H1 (cell line): ENCODE data around the gene LMAN1. TPM values are rescaled to one million over a fixed set of nuclear protein-coding genes. Genes with fewer than 3 reads are reported as not detected.

Source experiments
- CTCF ChIA-PET: fragments of 300-600 bp; sonication (Branson Sonifier 250); formaldehyde crosslinking; loops from one replicate; lab custom pipeline; 2021; ENCODE audit not compliant: partially characterized antibody; lab: Charles Lee
- POLR2A ChIA-PET: fragments of 300-600 bp; sonication (Branson Sonifier 250); formaldehyde crosslinking; loops from one replicate; lab custom pipeline; 2021; ENCODE audit warnings: inconsistent platforms; ENCODE audit not compliant: partially characterized antibody; lab: Charles Lee
- DNase-seq, 2 experiments: peaks; one replicate each; pipeline versions ENCODE4 v3.0.0 to v3.0.0-alpha.2; 2010 to 2022; ENCODE audit warnings: low spot score in 2 of 2, low read depth in 1 of 2, mixed read lengths in 1 of 2
- FAIRE-seq: peaks from 2 replicates; lab custom pipeline; 2011; peaks lifted over from hg19 to GRCh38; lab: Jason Lieb, UNC
- H2AFZ ChIP-seq: 2 replicates; pipeline ENCODE4 v1.8.1; 2012; ENCODE audit warnings: low read length, inconsistent platforms
- H2AK5ac ChIP-seq: 2 replicates; pipeline ENCODE4 v1.6.1; 2013; ENCODE audit warnings: low read depth, low read length
- H2BK120ac ChIP-seq: replicated peaks from 2 replicates; pipeline ENCODE3; 2013; ENCODE audit warnings: low read depth, low read length, inconsistent platforms
- H2BK12ac ChIP-seq: 2 replicates; pipeline ENCODE4 v1.6.1; 2013; ENCODE audit warnings: low read depth, low read length
- H2BK15ac ChIP-seq: 2 replicates; pipeline ENCODE4 v1.6.1; 2013; ENCODE audit warnings: low read length
- H2BK20ac ChIP-seq: 2 replicates; pipeline ENCODE4 v1.6.1; 2013; ENCODE audit warnings: low read length
- H2BK5ac ChIP-seq: 2 replicates; pipeline ENCODE4 v1.6.1; 2013; ENCODE audit warnings: low read depth, low read length
- H3K14ac ChIP-seq: 2 replicates; pipeline ENCODE4 v1.6.1; 2013; ENCODE audit warnings: inconsistent platforms; ENCODE audit not compliant: insufficient read length
- H3K18ac ChIP-seq: 2 replicates; pipeline ENCODE4 v1.6.1; 2013; ENCODE audit warnings: low read length; ENCODE audit errors: extremely low read depth
- H3K23ac ChIP-seq: 2 replicates; pipeline ENCODE4 v1.6.1; 2013; ENCODE audit warnings: inconsistent platforms; ENCODE audit not compliant: insufficient read length
- H3K23me2 ChIP-seq: 2 replicates; pipeline ENCODE4 v1.6.1; 2013; ENCODE audit warnings: low read depth, low read length
- H3K27ac ChIP-seq: 2 replicates; pipeline ENCODE4 v1.6.1; 2011; ENCODE audit warnings: low read depth, low read length, inconsistent platforms
- H3K27me3 ChIP-seq, 4 experiments: replicated peaks in 1 of 4; 1 replicate in 1 of 4; 2 replicates in 3 of 4; pipeline versions ENCODE4 v1.6.1 to v1.8.1; 2011 to 2013; ENCODE audit warnings: low read length in 3 of 4, mild to moderate bottlenecking in 3 of 4, inconsistent platforms in 2 of 4, mixed read lengths in 2 of 4, moderate library complexity in 1 of 4; ENCODE audit not compliant: control insufficient read depth in 3 of 4, insufficient read depth in 3 of 4; ENCODE audit errors: extremely low read depth in 1 of 4
- H3K36me3 ChIP-seq, 4 experiments: 2 replicates each; pipeline versions ENCODE4 v1.6.1 to v1.8.1; 2011 to 2013; ENCODE audit warnings: mild to moderate bottlenecking in 4 of 4, low read length in 3 of 4, moderate library complexity in 2 of 4, control low read depth in 1 of 4, inconsistent platforms in 1 of 4; ENCODE audit not compliant: insufficient read depth in 4 of 4, control insufficient read depth in 2 of 4
- H3K4ac ChIP-seq: replicated peaks from 2 replicates; pipeline ENCODE3; 2013; ENCODE audit warnings: low read length, low read depth, mixed read lengths, inconsistent platforms; ENCODE audit not compliant: insufficient read length
- H3K4me1 ChIP-seq, 4 experiments: replicated peaks in 1 of 4; 1 replicate in 1 of 4; 2 replicates in 3 of 4; pipeline versions ENCODE4 v1.6.1 to v1.8.1; 2011 to 2013; ENCODE audit warnings: low read length in 3 of 4, inconsistent platforms in 2 of 4, mixed read lengths in 1 of 4; ENCODE audit not compliant: insufficient read depth in 4 of 4, control insufficient read depth in 3 of 4
- H3K4me2 ChIP-seq, 2 experiments: 2 replicates each; pipeline versions ENCODE4 v1.6.1 to v1.8.1; 2011 to 2013; ENCODE audit warnings: low read depth in 2 of 2, low read length in 2 of 2, control low read depth in 1 of 2, inconsistent platforms in 1 of 2, mild to moderate bottlenecking in 1 of 2; ENCODE audit not compliant: insufficient read depth in 1 of 2
- H3K4me3 ChIP-seq, 4 experiments: fragments of 200-600, 300-600 bp in 1 of 4; sonication (generic), shearing (Covaris generic), sonication (Bioruptor Twin) in 1 of 4; 2 replicates each; pipeline versions ENCODE4 v1.5.1 to v1.8.1; 2011 to 2016; ENCODE audit warnings: low read length in 4 of 4, low read depth in 3 of 4, control low read depth in 2 of 4, inconsistent platforms in 2 of 4, mild to moderate bottlenecking in 2 of 4, mixed read lengths in 1 of 4, moderate library complexity in 1 of 4; ENCODE audit not compliant: insufficient read depth in 2 of 4; ENCODE audit errors: extremely low read depth in 1 of 4
- H3K56ac ChIP-seq: replicated peaks from 2 replicates; pipeline ENCODE3; 2013; ENCODE audit warnings: low read depth, mild to moderate bottlenecking, mixed read lengths, low read length, inconsistent platforms; ENCODE audit not compliant: insufficient read length
- H3K79me1 ChIP-seq: 2 replicates; pipeline ENCODE4 v1.6.1; 2013; ENCODE audit warnings: low read depth, low read length, control low read depth
- H3K79me2 ChIP-seq, 2 experiments: 2 replicates each; pipeline versions ENCODE4 v1.6.1 to v1.8.1; 2012 to 2013; ENCODE audit warnings: low read length in 2 of 2, mild to moderate bottlenecking in 2 of 2, inconsistent platforms in 1 of 2; ENCODE audit not compliant: insufficient read depth in 2 of 2, control insufficient read depth in 1 of 2
- H3K9ac ChIP-seq, 4 experiments: replicated peaks in 1 of 4; 1 replicate in 1 of 4; 2 replicates in 3 of 4; pipeline versions ENCODE4 v1.6.1 to v1.8.1; 2011 to 2013; ENCODE audit warnings: low read depth in 3 of 4, low read length in 3 of 4, control low read depth in 2 of 4, mild to moderate bottlenecking in 2 of 4, moderate library complexity in 2 of 4, inconsistent platforms in 1 of 4; ENCODE audit errors: extremely low read depth in 1 of 4
- H3K9me3 ChIP-seq, 2 experiments: 2 replicates each; pipeline versions ENCODE4 v1.6.1 to v1.8.1; 2012 to 2013; ENCODE audit warnings: mild to moderate bottlenecking in 2 of 2, moderate library complexity in 2 of 2, control low read depth in 1 of 2, inconsistent platforms in 1 of 2, low read depth in 1 of 2, low read length in 1 of 2, mixed read lengths in 1 of 2; ENCODE audit not compliant: insufficient read depth in 2 of 2
- H4K20me1 ChIP-seq, 2 experiments: replicated peaks in 1 of 2; 2 replicates each; pipeline versions ENCODE3 to v1.8.1; 2011 to 2013; ENCODE audit warnings: inconsistent platforms in 2 of 2, low read length in 2 of 2, mild to moderate bottlenecking in 1 of 2; ENCODE audit not compliant: insufficient read depth in 2 of 2, control insufficient read depth in 1 of 2
- H4K5ac ChIP-seq: 2 replicates; pipeline ENCODE4 v1.6.1; 2013; ENCODE audit warnings: low read length, low read depth, mixed read lengths, inconsistent platforms; ENCODE audit not compliant: insufficient read length
- H4K8ac ChIP-seq: 2 replicates; pipeline ENCODE4 v1.8.0; 2013; ENCODE audit warnings: mild to moderate bottlenecking, moderate library complexity, low read length, inconsistent platforms; ENCODE audit not compliant: insufficient read depth; ENCODE audit errors: extremely low read depth
- H4K91ac ChIP-seq: replicated peaks from 2 replicates; pipeline ENCODE3; 2013; ENCODE audit warnings: low read length, mixed read lengths, inconsistent platforms; ENCODE audit not compliant: insufficient read length
- ATF3 ChIP-seq: IDR thresholded peaks from 2 replicates; pipeline ENCODE4 v1.6.1; 2011; ENCODE audit warnings: low read depth, mild to moderate bottlenecking, low read length; ENCODE audit not compliant: insufficient read depth
- BACH1 ChIP-seq: IDR thresholded peaks from 2 replicates; pipeline ENCODE4 v1.6.1; 2012; ENCODE audit warnings: low read length, improper control_type of control experiment
- CHD2 ChIP-seq: IDR thresholded peaks from 2 replicates; pipeline ENCODE4 v1.6.1; 2012; ENCODE audit warnings: low read length, improper control_type of control experiment
- E2F6 ChIP-seq: IDR thresholded peaks from 2 replicates; pipeline ENCODE4 v1.6.1; 2012; ENCODE audit warnings: inconsistent platforms
- FOSL1 ChIP-seq: IDR thresholded peaks from 2 replicates; pipeline ENCODE4 v1.6.1; 2011; ENCODE audit warnings: mild to moderate bottlenecking, low read depth, low read length, moderate library complexity; ENCODE audit not compliant: insufficient read depth
- GTF2F1 ChIP-seq: IDR thresholded peaks from 2 replicates; pipeline ENCODE4 v1.6.1; 2012; ENCODE audit warnings: low read depth, low read length, improper control_type of control experiment, borderline replicate concordance
- KDM5A ChIP-seq: fragments of 200-600 bp; IDR thresholded peaks from 2 replicates; pipeline ENCODE4 v1.7.1; 2012; ENCODE audit warnings: mild to moderate bottlenecking, low read length, inconsistent platforms, mixed read lengths
- TAF1 ChIP-seq: IDR thresholded peaks from 2 replicates; pipeline ENCODE4 v1.6.1; 2011; ENCODE audit warnings: mild to moderate bottlenecking, low read depth, low read length
- TBP ChIP-seq: IDR thresholded peaks from 2 replicates; pipeline ENCODE4 v1.6.1; 2011; ENCODE audit warnings: low read depth, low read length, improper control_type of control experiment
- WGBS, 2 experiments: shearing (Covaris generic) in 1 of 2; methylation state at CpG; one replicate each; pipeline versions ENCODE4 v1.1.6 to v1.1.7; 2013 to 2015; ENCODE audit warnings: low lambda C conversion rate in 2 of 2, mixed read lengths in 2 of 2, inconsistent platforms in 1 of 2, low coverage in 1 of 2, missing lambda C conversion rate in 1 of 2; ENCODE audit not compliant: insufficient replicate concordance in 2 of 2, insufficient coverage in 1 of 2, insufficient read length in 1 of 2; ENCODE audit errors: extremely low coverage in 1 of 2, missing lambda C conversion rate in 1 of 2; 5-methylcytosine and 5-hydroxymethylcytosine counted together
- polyA plus RNA-seq, 7 experiments: library from polyadenylated mRNA; depleted of rRNA in 3 of 7; stranded (reverse) in 5 of 7; unstranded in 2 of 7; fragments of >200 nt in 5 of 7; fragments of 200-250 nt in 2 of 7; gene quantifications; 1 replicate in 5 of 7; 2 replicates in 1 of 7; 4 replicates in 1 of 7; pipeline versions ENCODE4 v1.2.1 to v1.2.3, GENCODE V29; 2011 to 2013; ENCODE audit warnings: missing spikeins in 2 of 7, mixed read lengths in 2 of 7
- total RNA-seq: library from RNA; stranded (reverse); fragmentation: NEBNext Ultra II Directional; extraction: Animal tissue kit (Norgen Biotek cat#: 25700); gene quantifications from 2 replicates; pipeline ENCODE4 v1.2.1, GENCODE V29; 2021
- TF ChIP-seq, protein P1 (sequence below), 3 experiments: IDR thresholded peaks; 1 replicate in 2 of 3; 2 replicates in 1 of 3; pipeline versions ENCODE4 v1.5.1 to v1.6.1; 2011; ENCODE audit warnings: low read length in 3 of 3, mild to moderate bottlenecking in 3 of 3, inconsistent platforms in 2 of 3, low read depth in 1 of 3, moderate library complexity in 1 of 3; ENCODE audit not compliant: insufficient read depth in 1 of 3; ENCODE audit errors: control extremely low read depth in 1 of 3

The LMAN1 gene
- total and polyA plus RNA-seq, 2 of the 8 experiments (the other 6 are each of a cell fraction or from before 2014, with no cell fraction given) = 20.3 to 73.6 TPM

GRCh38 chr18:59308938-59309260, 50.2 kb downstream of the LMAN1 start:
- H4K5ac ChIP-seq = no peak overlapping the region
- peaks cover 0 to 13% (median 5%) of the 10 kb centered on the region in 4 experiments; a peak in 5 of 7 replicates for H3K27me3 ChIP-seq
- H4K91ac ChIP-seq = no peak overlapping the region
- no peak overlapping the region for H2BK15ac ChIP-seq
- no peaks in the 10 kb centered on the region for H3K9me3 ChIP-seq
- no peak overlapping the region for H3K14ac ChIP-seq
- FAIRE-seq = no peak
- peaks cover 2% of the 10 kb centered on the region; the same call in 1 of the 2 replicates for H3K23me2 ChIP-seq
- H3K79me1 ChIP-seq = no peaks in the 10 kb centered on the region
- H2AFZ ChIP-seq = peak overlapping the region; percentile 90; the same call in 1 of the 2 replicates
- H4K20me1 ChIP-seq = no peaks in the 10 kb centered on the region
- 57% methylated on average over 5 of the region's 5 CpGs; no CpG with 5 or more reads in 1 of the 2 experiments for WGBS, 2 experiments
- H3K18ac ChIP-seq = no peak overlapping the region; the same call in 1 of the 2 replicates
- H3K4me1 ChIP-seq = no peaks in the 10 kb centered on the region; a peak in 1 of 7 replicates
- no peak for DNase-seq
- no peak overlapping the region for H2BK5ac ChIP-seq
- H3K36me3 ChIP-seq = no peaks in the 10 kb centered on the region
- no peaks in the 10 kb centered on the region for H3K79me2 ChIP-seq
- peak overlapping the region; percentile 44 to 85 for H3K4me2 ChIP-seq
- CTCF ChIA-PET = interaction anchor here (0.7 to 4.8 kb wide), 14 partner anchors 9 to 139 kb away, joined by 3 to 70 read pairs (median 8); partner anchors contain the start of genes CPLX4 and RAX
- H2AK5ac ChIP-seq = no peak overlapping the region
- no peak overlapping the region for H3K4ac ChIP-seq
- no peak overlapping the region for H3K56ac ChIP-seq
- H3K4me3 ChIP-seq = peak overlapping the region; percentile 14 to 54 (median 47); a peak in 7 of 8 replicates
- POLR2A ChIA-PET = interaction anchor here (1.1 to 1.6 kb wide), 2 partner anchors 15 to 94 kb away, joined by 3 read pairs; no protein-coding TSS in a partner anchor
- H3K27ac ChIP-seq = no peak overlapping the region
- no peak overlapping the region for H2BK120ac ChIP-seq
- peak overlapping the region; percentile 81; the same call in 1 of the 2 replicates for H4K8ac ChIP-seq
- H2BK20ac ChIP-seq = no peak overlapping the region
- H3K23ac ChIP-seq = no peak overlapping the region
- H2BK12ac ChIP-seq = peak overlapping the region; percentile 50; the same call in 1 of the 2 replicates
- H3K9ac ChIP-seq = no peak overlapping the region
- TF ChIP-seq CHD2 (no peak), KDM5A (no peak), TBP (no peak), TAF1 (no peak), E2F6 (no peak), GTF2F1 (no peak), ATF3 (no peak), BACH1 (no peak), FOSL1 (no peak)
- TF ChIP-seq, protein P1, sequence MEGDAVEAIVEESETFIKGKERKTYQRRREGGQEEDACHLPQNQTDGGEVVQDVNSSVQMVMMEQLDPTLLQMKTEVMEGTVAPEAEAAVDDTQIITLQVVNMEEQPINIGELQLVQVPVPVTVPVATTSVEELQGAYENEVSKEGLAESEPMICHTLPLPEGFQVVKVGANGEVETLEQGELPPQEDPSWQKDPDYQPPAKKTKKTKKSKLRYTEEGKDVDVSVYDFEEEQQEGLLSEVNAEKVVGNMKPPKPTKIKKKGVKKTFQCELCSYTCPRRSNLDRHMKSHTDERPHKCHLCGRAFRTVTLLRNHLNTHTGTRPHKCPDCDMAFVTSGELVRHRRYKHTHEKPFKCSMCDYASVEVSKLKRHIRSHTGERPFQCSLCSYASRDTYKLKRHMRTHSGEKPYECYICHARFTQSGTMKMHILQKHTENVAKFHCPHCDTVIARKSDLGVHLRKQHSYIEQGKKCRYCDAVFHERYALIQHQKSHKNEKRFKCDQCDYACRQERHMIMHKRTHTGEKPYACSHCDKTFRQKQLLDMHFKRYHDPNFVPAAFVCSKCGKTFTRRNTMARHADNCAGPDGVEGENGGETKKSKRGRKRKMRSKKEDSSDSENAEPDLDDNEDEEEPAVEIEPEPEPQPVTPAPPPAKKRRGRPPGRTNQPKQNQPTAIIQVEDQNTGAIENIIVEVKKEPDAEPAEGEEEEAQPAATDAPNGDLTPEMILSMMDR (IDR thresholded peaks at IDR 0.05; ENCODE audit: control extremely low read depth in 1 of 3, insufficient read depth in 1 of 3, low read depth in 1 of 3, low read length in 3 of 3) = no peak
